H1 (cell line): Measurements from ENCODE around the gene GP1BB. TPM values are rescaled to one million over a fixed set of nuclear protein-coding genes. Genes with fewer than 3 reads are reported as not detected.
A peak's percentile ranks its signal among the peaks of the same experiment; 100 is the strongest.

Source experiments
- CTCF ChIA-PET: fragments of 300-600 bp; sonication (Branson Sonifier 250); formaldehyde crosslinking; loops from one replicate; lab custom pipeline; 2021; ENCODE audit not compliant: partially characterized antibody; lab: Charles Lee
- POLR2A ChIA-PET: fragments of 300-600 bp; sonication (Branson Sonifier 250); formaldehyde crosslinking; loops from one replicate; lab custom pipeline; 2021; ENCODE audit warnings: inconsistent platforms; ENCODE audit not compliant: partially characterized antibody; lab: Charles Lee
- DNase-seq, 2 experiments: peaks; one replicate each; pipeline versions ENCODE4 v3.0.0 to v3.0.0-alpha.2; 2010 to 2022; ENCODE audit warnings: low spot score in 2 of 2, low read depth in 1 of 2, mixed read lengths in 1 of 2
- FAIRE-seq: peaks from 2 replicates; lab custom pipeline; 2011; peaks lifted over from hg19 to GRCh38; lab: Jason Lieb, UNC
- H2AFZ ChIP-seq: 2 replicates; pipeline ENCODE4 v1.8.1; 2012; ENCODE audit warnings: low read length, inconsistent platforms
- H2AK5ac ChIP-seq: 2 replicates; pipeline ENCODE4 v1.6.1; 2013; ENCODE audit warnings: low read depth, low read length
- H2BK120ac ChIP-seq: replicated peaks from 2 replicates; pipeline ENCODE3; 2013; ENCODE audit warnings: low read depth, low read length, inconsistent platforms
- H2BK12ac ChIP-seq: 2 replicates; pipeline ENCODE4 v1.6.1; 2013; ENCODE audit warnings: low read depth, low read length
- H2BK15ac ChIP-seq: 2 replicates; pipeline ENCODE4 v1.6.1; 2013; ENCODE audit warnings: low read length
- H2BK20ac ChIP-seq: 2 replicates; pipeline ENCODE4 v1.6.1; 2013; ENCODE audit warnings: low read length
- H2BK5ac ChIP-seq: 2 replicates; pipeline ENCODE4 v1.6.1; 2013; ENCODE audit warnings: low read depth, low read length
- H3K14ac ChIP-seq: 2 replicates; pipeline ENCODE4 v1.6.1; 2013; ENCODE audit warnings: inconsistent platforms; ENCODE audit not compliant: insufficient read length
- H3K18ac ChIP-seq: 2 replicates; pipeline ENCODE4 v1.6.1; 2013; ENCODE audit warnings: low read length; ENCODE audit errors: extremely low read depth
- H3K23ac ChIP-seq: 2 replicates; pipeline ENCODE4 v1.6.1; 2013; ENCODE audit warnings: inconsistent platforms; ENCODE audit not compliant: insufficient read length
- H3K23me2 ChIP-seq: 2 replicates; pipeline ENCODE4 v1.6.1; 2013; ENCODE audit warnings: low read depth, low read length
- H3K27ac ChIP-seq: 2 replicates; pipeline ENCODE4 v1.6.1; 2011; ENCODE audit warnings: low read depth, low read length, inconsistent platforms
- H3K27me3 ChIP-seq, 4 experiments: replicated peaks in 1 of 4; 1 replicate in 1 of 4; 2 replicates in 3 of 4; pipeline versions ENCODE4 v1.6.1 to v1.8.1; 2011 to 2013; ENCODE audit warnings: low read length in 3 of 4, mild to moderate bottlenecking in 3 of 4, inconsistent platforms in 2 of 4, mixed read lengths in 2 of 4, moderate library complexity in 1 of 4; ENCODE audit not compliant: control insufficient read depth in 3 of 4, insufficient read depth in 3 of 4; ENCODE audit errors: extremely low read depth in 1 of 4
- H3K36me3 ChIP-seq, 4 experiments: 2 replicates each; pipeline versions ENCODE4 v1.6.1 to v1.8.1; 2011 to 2013; ENCODE audit warnings: mild to moderate bottlenecking in 4 of 4, low read length in 3 of 4, moderate library complexity in 2 of 4, control low read depth in 1 of 4, inconsistent platforms in 1 of 4; ENCODE audit not compliant: insufficient read depth in 4 of 4, control insufficient read depth in 2 of 4
- H3K4ac ChIP-seq: replicated peaks from 2 replicates; pipeline ENCODE3; 2013; ENCODE audit warnings: low read length, low read depth, mixed read lengths, inconsistent platforms; ENCODE audit not compliant: insufficient read length
- H3K4me1 ChIP-seq, 4 experiments: replicated peaks in 1 of 4; 1 replicate in 1 of 4; 2 replicates in 3 of 4; pipeline versions ENCODE4 v1.6.1 to v1.8.1; 2011 to 2013; ENCODE audit warnings: low read length in 3 of 4, inconsistent platforms in 2 of 4, mixed read lengths in 1 of 4; ENCODE audit not compliant: insufficient read depth in 4 of 4, control insufficient read depth in 3 of 4
- H3K4me2 ChIP-seq, 2 experiments: 2 replicates each; pipeline versions ENCODE4 v1.6.1 to v1.8.1; 2011 to 2013; ENCODE audit warnings: low read depth in 2 of 2, low read length in 2 of 2, control low read depth in 1 of 2, inconsistent platforms in 1 of 2, mild to moderate bottlenecking in 1 of 2; ENCODE audit not compliant: insufficient read depth in 1 of 2
- H3K4me3 ChIP-seq, 4 experiments: fragments of 200-600, 300-600 bp in 1 of 4; sonication (generic), shearing (Covaris generic), sonication (Bioruptor Twin) in 1 of 4; 2 replicates each; pipeline versions ENCODE4 v1.5.1 to v1.8.1; 2011 to 2016; ENCODE audit warnings: low read length in 4 of 4, low read depth in 3 of 4, control low read depth in 2 of 4, inconsistent platforms in 2 of 4, mild to moderate bottlenecking in 2 of 4, mixed read lengths in 1 of 4, moderate library complexity in 1 of 4; ENCODE audit not compliant: insufficient read depth in 2 of 4; ENCODE audit errors: extremely low read depth in 1 of 4
- H3K56ac ChIP-seq: replicated peaks from 2 replicates; pipeline ENCODE3; 2013; ENCODE audit warnings: low read depth, mild to moderate bottlenecking, mixed read lengths, low read length, inconsistent platforms; ENCODE audit not compliant: insufficient read length
- H3K79me1 ChIP-seq: 2 replicates; pipeline ENCODE4 v1.6.1; 2013; ENCODE audit warnings: low read depth, low read length, control low read depth
- H3K79me2 ChIP-seq, 2 experiments: 2 replicates each; pipeline versions ENCODE4 v1.6.1 to v1.8.1; 2012 to 2013; ENCODE audit warnings: low read length in 2 of 2, mild to moderate bottlenecking in 2 of 2, inconsistent platforms in 1 of 2; ENCODE audit not compliant: insufficient read depth in 2 of 2, control insufficient read depth in 1 of 2
- H3K9ac ChIP-seq, 4 experiments: replicated peaks in 1 of 4; 1 replicate in 1 of 4; 2 replicates in 3 of 4; pipeline versions ENCODE4 v1.6.1 to v1.8.1; 2011 to 2013; ENCODE audit warnings: low read depth in 3 of 4, low read length in 3 of 4, control low read depth in 2 of 4, mild to moderate bottlenecking in 2 of 4, moderate library complexity in 2 of 4, inconsistent platforms in 1 of 4; ENCODE audit errors: extremely low read depth in 1 of 4
- H3K9me3 ChIP-seq, 2 experiments: 2 replicates each; pipeline versions ENCODE4 v1.6.1 to v1.8.1; 2012 to 2013; ENCODE audit warnings: mild to moderate bottlenecking in 2 of 2, moderate library complexity in 2 of 2, control low read depth in 1 of 2, inconsistent platforms in 1 of 2, low read depth in 1 of 2, low read length in 1 of 2, mixed read lengths in 1 of 2; ENCODE audit not compliant: insufficient read depth in 2 of 2
- H4K20me1 ChIP-seq, 2 experiments: replicated peaks in 1 of 2; 2 replicates each; pipeline versions ENCODE3 to v1.8.1; 2011 to 2013; ENCODE audit warnings: inconsistent platforms in 2 of 2, low read length in 2 of 2, mild to moderate bottlenecking in 1 of 2; ENCODE audit not compliant: insufficient read depth in 2 of 2, control insufficient read depth in 1 of 2
- H4K5ac ChIP-seq: 2 replicates; pipeline ENCODE4 v1.6.1; 2013; ENCODE audit warnings: low read length, low read depth, mixed read lengths, inconsistent platforms; ENCODE audit not compliant: insufficient read length
- H4K8ac ChIP-seq: 2 replicates; pipeline ENCODE4 v1.8.0; 2013; ENCODE audit warnings: mild to moderate bottlenecking, moderate library complexity, low read length, inconsistent platforms; ENCODE audit not compliant: insufficient read depth; ENCODE audit errors: extremely low read depth
- H4K91ac ChIP-seq: replicated peaks from 2 replicates; pipeline ENCODE3; 2013; ENCODE audit warnings: low read length, mixed read lengths, inconsistent platforms; ENCODE audit not compliant: insufficient read length
- CTBP2 ChIP-seq: IDR thresholded peaks from 2 replicates; pipeline ENCODE4 v1.7.0; 2011; ENCODE audit warnings: borderline replicate concordance, mild to moderate bottlenecking, moderate library complexity, mixed read lengths, low read length; ENCODE audit not compliant: insufficient read depth, insufficient read length
- EGR1 ChIP-seq: IDR thresholded peaks from 2 replicates; pipeline ENCODE4 v1.6.1; 2011; ENCODE audit warnings: low read depth, low read length, borderline replicate concordance
- JUND ChIP-seq: IDR thresholded peaks from 2 replicates; pipeline ENCODE4 v1.6.1; 2011; ENCODE audit warnings: mild to moderate bottlenecking, improper control_type of control experiment, low read length
- SUZ12 ChIP-seq: fragments of 200-600 bp; sonication (generic); IDR thresholded peaks from 2 replicates; pipeline ENCODE4 v1.6.1; 2012; ENCODE audit warnings: mild to moderate bottlenecking, inconsistent platforms, low read length, moderate library complexity, mixed read lengths
- WGBS, 2 experiments: shearing (Covaris generic) in 1 of 2; methylation state at CpG; one replicate each; pipeline versions ENCODE4 v1.1.6 to v1.1.7; 2013 to 2015; ENCODE audit warnings: low lambda C conversion rate in 2 of 2, mixed read lengths in 2 of 2, inconsistent platforms in 1 of 2, low coverage in 1 of 2, missing lambda C conversion rate in 1 of 2; ENCODE audit not compliant: insufficient replicate concordance in 2 of 2, insufficient coverage in 1 of 2, insufficient read length in 1 of 2; ENCODE audit errors: extremely low coverage in 1 of 2, missing lambda C conversion rate in 1 of 2; 5-methylcytosine and 5-hydroxymethylcytosine counted together
- polyA plus RNA-seq, 7 experiments: library from polyadenylated mRNA; depleted of rRNA in 3 of 7; stranded (reverse) in 5 of 7; unstranded in 2 of 7; fragments of >200 nt in 5 of 7; fragments of 200-250 nt in 2 of 7; gene quantifications; 1 replicate in 5 of 7; 2 replicates in 1 of 7; 4 replicates in 1 of 7; pipeline versions ENCODE4 v1.2.1 to v1.2.3, GENCODE V29; 2011 to 2013; ENCODE audit warnings: missing spikeins in 2 of 7, mixed read lengths in 2 of 7
- total RNA-seq: library from RNA; stranded (reverse); fragmentation: NEBNext Ultra II Directional; extraction: Animal tissue kit (Norgen Biotek cat#: 25700); gene quantifications from 2 replicates; pipeline ENCODE4 v1.2.1, GENCODE V29; 2021

Gene GP1BB
- total and polyA plus RNA-seq, 2 of the 8 experiments (the other 6 are each of a cell fraction or from before 2014, with no cell fraction given) = 0.36 TPM; not detected in 1

DNA sequence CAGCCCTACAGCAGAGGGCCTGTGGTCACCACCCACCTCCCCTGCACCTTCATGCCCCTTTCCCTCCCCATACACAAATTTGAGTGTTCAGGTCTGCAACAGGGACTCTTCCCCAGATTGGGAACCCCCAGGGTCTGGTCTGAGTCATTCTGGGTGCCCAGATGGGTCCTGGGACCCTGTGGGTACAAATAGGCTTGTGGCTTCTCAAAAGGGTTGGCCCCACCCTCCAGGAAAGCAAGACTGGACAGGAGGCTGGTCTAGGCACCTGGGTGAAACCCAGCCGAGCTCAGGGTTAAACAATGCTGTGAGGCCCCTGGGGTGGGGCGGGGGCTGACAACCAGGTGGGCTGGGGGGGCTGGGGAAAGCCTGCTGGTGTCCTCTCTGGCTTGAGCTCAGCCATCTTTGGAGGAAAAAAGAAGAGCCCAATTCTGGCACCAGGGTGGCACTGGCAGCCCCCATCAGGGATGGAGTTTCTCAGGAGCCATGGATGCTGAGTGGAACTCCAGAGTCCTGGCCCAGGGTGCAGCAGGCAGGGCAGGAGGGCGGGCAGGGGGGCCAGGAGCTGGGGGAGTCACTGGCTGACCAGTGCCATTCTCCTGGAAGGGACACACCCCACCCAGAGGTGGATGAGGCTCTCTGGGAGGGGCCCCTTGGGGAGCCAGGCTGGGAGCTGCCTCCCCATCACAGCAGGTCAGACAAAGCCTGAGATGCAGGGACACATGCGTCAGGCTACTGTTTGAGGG is 8.0 kb upstream of the GP1BB start:
- Histone ChIP-seq H4K20me1 (peaks cover 4 to 14% of the 10 kb centered on the region in 2 experiments), H3K18ac (no peak overlapping the region; the same call in 1 of the 2 replicates), H3K27ac (no peak overlapping the region), H4K91ac (peak overlapping the region; percentile 73), H3K79me1 (no peaks in the 10 kb centered on the region; the same call in 1 of the 2 replicates), H3K4ac (no peak overlapping the region), H3K56ac (no peak overlapping the region), H3K36me3 (peaks cover 0 to 4% (median 0%) of the 10 kb centered on the region in 4 experiments; a peak in 1 of 8 replicates), H4K8ac (no peak overlapping the region), H2BK15ac (peak overlapping the region; percentile 61; the same call in 1 of the 2 replicates), H2AFZ (no peak overlapping the region), H3K23me2 (peaks cover 12% of the 10 kb centered on the region; the same call in 1 of the 2 replicates), H3K27me3 (peaks cover 23 to 71% (median 57%) of the 10 kb centered on the region in 4 experiments), H4K5ac (no peak overlapping the region)
- CTCF ChIA-PET = interaction anchor here (0.8 to 3.8 kb wide), 8 partner anchors 11 to 195 kb away, joined by 3 to 30 read pairs (median 4); no protein-coding TSS in a partner anchor
- 81% methylated on average over 4 of the region's 4 CpGs; no CpG with 5 or more reads in 1 of the 2 experiments for WGBS, 2 experiments
- no peak for TF ChIP-seq JUND
- TF ChIP-seq EGR1 = no peak
- no peak for TF ChIP-seq CTBP2
- TF ChIP-seq SUZ12 = peak; percentile 13; the same call in 1 of the 2 replicates
- TF ChIP-seq, all 59 proteins: peak for 1
- Histone ChIP-seq H2BK5ac (peak overlapping the region; percentile 60; the same call in 1 of the 2 replicates), H2BK20ac (no peak overlapping the region), H3K14ac (no peak overlapping the region), H3K9ac (no peak overlapping the region), H3K23ac (no peak overlapping the region), H3K9me3 (no peaks in the 10 kb centered on the region; a peak in 1 of 4 replicates), H3K4me3 (peak overlapping the region in 3 of 4 experiments; percentile 26 to 66 (median 36); a peak in 4 of 8 replicates), H3K4me1 (peaks cover 0 to 17% (median 9%) of the 10 kb centered on the region in 4 experiments; a peak in 5 of 7 replicates), H3K4me2 (peak overlapping the region; percentile 47 to 77; a peak in 3 of 4 replicates), H3K79me2 (no peaks in the 10 kb centered on the region), H2AK5ac (no peak overlapping the region; the same call in 1 of the 2 replicates), H2BK120ac (peak overlapping the region; percentile 59), H2BK12ac (peak overlapping the region; percentile 99; the same call in 1 of the 2 replicates)
- DNase-seq (no peak), FAIRE-seq (no peak)
- POLR2A ChIA-PET = interaction anchor here (1.0 to 2.4 kb wide), 2 partner anchors 36 to 51 kb away, joined by 3 to 7 read pairs; no protein-coding TSS in a partner anchor
